ENCODE results near the gene OR4Q3. TPM values are rescaled to one million over a fixed set of nuclear protein-coding genes. Genes with fewer than 3 reads are reported as not detected.
"Not testable (repeated sequence)": the region's sequence is repeated elsewhere in the genome, so short reads cannot be mapped to it uniquely, and the experiment has no call there.

Gene OR4Q3
- total RNA-seq, 1 donor from 2014 or later, result not detected

GRCh38 chr14:19771895-19772430 lies 28.6 kb downstream of the OR4Q3 start:
- Mint-ChIP-seq H3K4me1 (ENCODE audit: low read depth, unreplicated experiment) (no peaks in the 10 kb centered on the region), H3K27ac (ENCODE audit: unreplicated experiment) (no peak overlapping the region), H3K9me3 (ENCODE audit: unreplicated experiment) (peaks cover 24% of the 10 kb centered on the region), H3K27me3 (ENCODE audit: unreplicated experiment) (no peaks in the 10 kb centered on the region), H3K4me3 (ENCODE audit: unreplicated experiment) (no peak overlapping the region), H3K36me3 (ENCODE audit: unreplicated experiment) (peaks cover 5% of the 10 kb centered on the region)
- no peak for DNase-seq
- TF ChIP-seq, protein P1, sequence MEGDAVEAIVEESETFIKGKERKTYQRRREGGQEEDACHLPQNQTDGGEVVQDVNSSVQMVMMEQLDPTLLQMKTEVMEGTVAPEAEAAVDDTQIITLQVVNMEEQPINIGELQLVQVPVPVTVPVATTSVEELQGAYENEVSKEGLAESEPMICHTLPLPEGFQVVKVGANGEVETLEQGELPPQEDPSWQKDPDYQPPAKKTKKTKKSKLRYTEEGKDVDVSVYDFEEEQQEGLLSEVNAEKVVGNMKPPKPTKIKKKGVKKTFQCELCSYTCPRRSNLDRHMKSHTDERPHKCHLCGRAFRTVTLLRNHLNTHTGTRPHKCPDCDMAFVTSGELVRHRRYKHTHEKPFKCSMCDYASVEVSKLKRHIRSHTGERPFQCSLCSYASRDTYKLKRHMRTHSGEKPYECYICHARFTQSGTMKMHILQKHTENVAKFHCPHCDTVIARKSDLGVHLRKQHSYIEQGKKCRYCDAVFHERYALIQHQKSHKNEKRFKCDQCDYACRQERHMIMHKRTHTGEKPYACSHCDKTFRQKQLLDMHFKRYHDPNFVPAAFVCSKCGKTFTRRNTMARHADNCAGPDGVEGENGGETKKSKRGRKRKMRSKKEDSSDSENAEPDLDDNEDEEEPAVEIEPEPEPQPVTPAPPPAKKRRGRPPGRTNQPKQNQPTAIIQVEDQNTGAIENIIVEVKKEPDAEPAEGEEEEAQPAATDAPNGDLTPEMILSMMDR (IDR thresholded peaks at IDR 0.05; ENCODE audit: partially characterized antibody, unreplicated experiment), result no peak

DNA sequence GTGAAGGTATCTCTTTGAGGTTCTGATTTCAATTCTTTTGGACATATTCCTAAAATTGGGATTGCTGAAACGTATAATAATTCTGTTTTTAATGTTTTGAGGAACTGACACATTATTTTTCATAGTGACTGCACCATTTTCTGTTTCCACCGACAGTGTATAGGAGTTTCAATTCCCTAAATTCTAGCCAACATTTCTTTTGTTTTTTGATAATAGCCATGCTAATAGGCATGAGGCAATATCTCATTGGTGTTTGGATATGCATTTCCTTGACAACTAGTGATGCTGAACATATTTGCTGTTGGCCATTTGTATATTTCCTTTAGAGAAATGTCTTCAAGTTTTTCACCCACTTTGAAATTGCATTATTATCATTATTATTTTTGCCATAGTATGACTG lies 29.1 kb downstream of the OR4Q3 start:
- H3K27me3 Mint-ChIP-seq (ENCODE audit: unreplicated experiment); H3K4me1 Mint-ChIP-seq (ENCODE audit: low read depth, unreplicated experiment); H3K4me3 Mint-ChIP-seq (ENCODE audit: unreplicated experiment); H3K36me3 Mint-ChIP-seq (ENCODE audit: unreplicated experiment); H3K27ac Mint-ChIP-seq (ENCODE audit: unreplicated experiment); DNase-seq: not testable (repeated sequence)
- H3K9me3 Mint-ChIP-seq (ENCODE audit: unreplicated experiment), result peaks cover 24% of the 10 kb centered on the region

GRCh38 chr14:19773204-19773603 lies 29.8 kb downstream of the OR4Q3 start, which contains the start of gene OR4M1:
Gene OR4M1 (plus strand): TSS chr14:19773504. CDS start chr14:19780323, 6,819 bp downstream.
- not testable (repeated sequence) for H3K4me1 Mint-ChIP-seq (ENCODE audit: low read depth, unreplicated experiment); H3K4me3 Mint-ChIP-seq (ENCODE audit: unreplicated experiment); H3K27ac Mint-ChIP-seq (ENCODE audit: unreplicated experiment); H3K36me3 Mint-ChIP-seq (ENCODE audit: unreplicated experiment); H3K27me3 Mint-ChIP-seq (ENCODE audit: unreplicated experiment); DNase-seq
- peaks cover 24% of the 10 kb centered on the region for H3K9me3 Mint-ChIP-seq (ENCODE audit: unreplicated experiment)

DNA sequence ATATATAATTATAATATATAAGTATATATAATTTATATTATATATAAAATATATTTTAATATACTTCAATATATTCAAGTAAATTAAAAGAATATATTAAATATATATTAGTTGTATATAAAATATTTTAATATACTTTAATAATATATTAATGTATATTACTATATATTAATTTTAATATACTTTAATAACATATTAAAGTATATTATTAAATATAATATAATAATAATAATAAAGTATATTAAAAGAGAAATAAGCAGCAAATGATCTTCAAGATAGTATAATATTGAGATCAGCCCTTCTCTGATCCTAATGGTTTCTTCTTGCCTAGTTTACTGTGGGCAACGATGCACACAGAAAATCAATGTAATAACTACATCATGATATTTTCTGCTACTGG lies 32.2 kb downstream of the OR4Q3 start:
- no peaks in the 10 kb centered on the region for H3K4me1 Mint-ChIP-seq (ENCODE audit: low read depth, unreplicated experiment)
- H3K9me3 Mint-ChIP-seq (ENCODE audit: unreplicated experiment), result peaks cover 20% of the 10 kb centered on the region

GRCh38 chr14:19785848-19786247 lies 42.5 kb downstream of the OR4Q3 start:
- DNase-seq; H3K4me3 Mint-ChIP-seq (ENCODE audit: unreplicated experiment); H3K4me1 Mint-ChIP-seq (ENCODE audit: low read depth, unreplicated experiment); H3K27ac Mint-ChIP-seq (ENCODE audit: unreplicated experiment); H3K27me3 Mint-ChIP-seq (ENCODE audit: unreplicated experiment); H3K9me3 Mint-ChIP-seq (ENCODE audit: unreplicated experiment); H3K36me3 Mint-ChIP-seq (ENCODE audit: unreplicated experiment): not testable (repeated sequence)

More for the DNA sequence above, 32.2 kb downstream of the OR4Q3 start:
- Mint-ChIP-seq H3K36me3 (ENCODE audit: unreplicated experiment) (peaks cover 5% of the 10 kb centered on the region), H3K4me3 (ENCODE audit: unreplicated experiment) (no peak overlapping the region), H3K27ac (ENCODE audit: unreplicated experiment) (no peak overlapping the region), H3K27me3 (ENCODE audit: unreplicated experiment) (no peaks in the 10 kb centered on the region)
- no peak for DNase-seq
- TF ChIP-seq, protein P1 (IDR thresholded peaks at IDR 0.05; ENCODE audit: partially characterized antibody, unreplicated experiment), result no peak

- H3K36me3 Mint-ChIP-seq (ENCODE audit: unreplicated experiment); H3K4me3 Mint-ChIP-seq (ENCODE audit: unreplicated experiment); DNase-seq; H3K27me3 Mint-ChIP-seq (ENCODE audit: unreplicated experiment); H3K9me3 Mint-ChIP-seq (ENCODE audit: unreplicated experiment); H3K27ac Mint-ChIP-seq (ENCODE audit: unreplicated experiment); H3K4me1 Mint-ChIP-seq (ENCODE audit: low read depth, unreplicated experiment): not testable (repeated sequence)
These were observed 43.9 kb downstream of the OR4Q3 start for GRCh38 chr14:19787318-19787717.

DNA sequence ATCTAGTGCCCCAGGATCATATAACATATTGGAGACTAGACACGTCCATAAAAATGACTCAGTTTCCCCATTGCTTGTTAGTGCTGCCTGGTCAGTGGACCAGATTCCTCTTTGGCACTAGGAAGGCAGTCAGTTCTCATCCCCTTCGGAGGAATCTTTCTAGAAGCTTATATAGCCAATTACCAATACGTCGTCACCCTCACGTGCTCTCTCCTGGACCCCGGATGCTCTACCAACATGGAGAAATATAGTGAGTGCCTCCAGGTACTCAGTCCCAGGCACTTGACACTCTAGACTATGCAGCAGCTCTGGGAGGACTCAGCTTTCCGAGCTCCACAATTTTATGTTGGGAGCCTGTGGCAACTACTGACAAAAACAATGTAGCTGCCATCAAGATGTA lies 44.8 kb downstream of the OR4Q3 start:
- H3K27ac Mint-ChIP-seq (ENCODE audit: unreplicated experiment); H3K4me3 Mint-ChIP-seq (ENCODE audit: unreplicated experiment); H3K9me3 Mint-ChIP-seq (ENCODE audit: unreplicated experiment); DNase-seq; H3K27me3 Mint-ChIP-seq (ENCODE audit: unreplicated experiment); H3K36me3 Mint-ChIP-seq (ENCODE audit: unreplicated experiment); H3K4me1 Mint-ChIP-seq (ENCODE audit: low read depth, unreplicated experiment): not testable (repeated sequence)

DNA sequence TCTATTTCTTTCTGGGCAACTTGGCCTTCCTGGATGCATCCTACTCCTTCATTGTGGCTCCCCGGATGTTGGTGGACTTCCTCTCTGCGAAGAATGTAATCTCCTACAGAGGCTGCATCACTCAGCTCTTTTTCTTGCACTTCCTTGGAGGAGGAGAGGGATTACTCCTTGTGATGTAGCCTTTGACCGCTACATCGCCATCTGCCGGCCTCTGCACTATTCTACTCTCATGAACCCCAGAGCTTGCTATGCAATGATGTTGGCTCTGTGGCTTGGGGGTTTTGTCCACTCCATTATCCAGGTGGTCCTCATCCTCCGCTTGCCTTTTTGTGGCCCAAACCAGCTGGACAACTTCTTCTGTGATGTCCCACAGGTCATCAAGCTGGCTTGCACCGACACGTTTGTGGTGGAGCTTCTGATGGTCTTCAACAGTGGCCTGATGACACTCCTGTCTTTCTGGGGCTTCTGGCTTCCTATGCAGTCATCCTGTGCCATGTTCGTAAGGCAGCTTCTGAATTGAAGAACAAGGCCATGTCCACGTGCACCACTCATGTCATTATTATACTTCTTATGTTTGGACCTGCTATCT lies 53.2 kb downstream of the OR4Q3 start:
- not testable (repeated sequence) for H3K36me3 Mint-ChIP-seq (ENCODE audit: unreplicated experiment); H3K27ac Mint-ChIP-seq (ENCODE audit: unreplicated experiment); H3K4me3 Mint-ChIP-seq (ENCODE audit: unreplicated experiment); DNase-seq; H3K4me1 Mint-ChIP-seq (ENCODE audit: low read depth, unreplicated experiment); H3K27me3 Mint-ChIP-seq (ENCODE audit: unreplicated experiment)
- H3K9me3 Mint-ChIP-seq (ENCODE audit: unreplicated experiment), result peaks cover 18% of the 10 kb centered on the region

All from glutamatergic neuron (in vitro differentiated cells).